Measurements from ENCODE around the gene SLC12A9.
"Not testable (repeated sequence)": the region's sequence is repeated elsewhere in the genome, so short reads cannot be mapped to it uniquely, and the experiment has no call there.

The SLC12A9 gene

DNA sequence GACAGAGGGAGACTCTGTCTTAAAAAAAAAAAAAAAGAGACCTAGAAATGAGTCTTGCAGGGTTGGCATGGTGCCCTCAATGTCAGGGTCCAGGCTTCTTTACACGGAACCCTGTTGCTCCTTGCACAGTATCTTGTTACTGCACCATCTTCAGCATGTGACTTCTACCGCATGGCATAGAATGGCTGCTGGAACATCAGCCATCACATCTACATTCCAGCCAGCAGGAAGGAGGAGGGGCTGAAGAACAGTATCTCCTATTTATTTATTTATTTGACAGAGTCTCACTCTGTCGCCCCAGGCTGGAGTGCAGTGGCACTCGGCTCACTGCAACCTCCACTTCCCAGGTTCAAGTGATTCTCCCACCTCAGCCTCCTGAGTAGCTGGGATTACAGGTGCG lies 46.9 kb downstream of the SLC12A9 start:
- DNase-seq = no peak

DNA sequence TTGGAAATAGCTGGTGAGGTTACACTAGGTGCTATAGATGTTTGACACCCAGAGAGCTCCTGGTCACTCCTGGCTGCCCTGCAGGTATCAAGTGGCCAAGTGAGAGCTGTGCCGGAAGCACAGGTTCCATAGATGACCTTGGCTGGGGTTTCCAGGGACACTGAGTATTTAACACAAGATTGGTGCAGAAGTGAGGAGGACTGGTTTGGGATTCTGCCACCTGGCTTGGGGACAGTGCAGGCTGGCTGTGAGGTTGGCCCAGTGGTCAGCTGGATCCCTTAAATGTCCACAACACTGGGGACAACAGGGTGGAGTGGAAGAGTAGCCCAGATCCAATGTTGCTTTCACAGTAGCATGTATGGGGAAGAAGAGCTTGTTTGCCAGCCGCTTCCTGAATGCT lies 48.5 kb downstream of the SLC12A9 start:
- no peak for DNase-seq

DNA sequence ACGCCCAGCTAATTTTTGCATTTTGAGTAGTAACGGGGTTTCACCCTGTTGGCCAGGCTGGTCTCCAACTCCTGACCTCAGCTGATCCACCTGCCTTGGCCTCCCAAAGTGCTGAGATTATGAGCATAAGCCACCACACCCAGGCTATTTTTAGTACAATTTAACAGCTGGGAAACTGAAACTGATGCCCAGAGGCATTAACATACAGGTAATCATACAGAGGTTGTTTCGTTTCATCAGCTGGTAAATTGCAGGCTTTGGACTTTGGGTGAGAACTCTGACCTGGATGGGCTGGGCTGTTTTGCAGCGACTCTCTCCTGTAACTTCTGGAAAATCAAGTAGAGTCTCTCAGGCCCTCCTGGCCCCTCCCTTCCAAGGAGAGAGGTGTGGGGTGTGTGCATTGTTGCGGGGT lies 49.4 kb downstream of the SLC12A9 start:
- no peak for DNase-seq

DNA sequence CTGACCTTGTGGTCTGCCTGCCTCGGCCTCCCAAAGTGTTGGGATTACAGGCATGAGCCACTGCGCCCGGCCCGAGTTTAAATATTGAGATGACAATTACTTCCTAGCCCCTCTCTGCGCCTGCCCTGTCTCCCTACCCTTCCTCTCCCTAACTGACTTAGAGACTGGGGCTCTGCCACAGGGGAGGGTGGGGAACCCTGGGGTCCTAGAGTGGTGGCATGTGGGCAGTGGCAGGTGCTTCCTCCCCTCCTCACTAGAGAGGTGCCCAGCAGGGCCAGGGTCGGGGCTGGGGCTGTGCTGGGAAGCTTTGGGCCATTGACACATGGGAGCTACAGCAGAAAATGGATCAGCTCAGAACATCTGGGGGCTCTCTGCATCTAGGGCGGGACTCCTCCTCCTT lies 50.1 kb downstream of the SLC12A9 start:
- no peak for DNase-seq

DNA sequence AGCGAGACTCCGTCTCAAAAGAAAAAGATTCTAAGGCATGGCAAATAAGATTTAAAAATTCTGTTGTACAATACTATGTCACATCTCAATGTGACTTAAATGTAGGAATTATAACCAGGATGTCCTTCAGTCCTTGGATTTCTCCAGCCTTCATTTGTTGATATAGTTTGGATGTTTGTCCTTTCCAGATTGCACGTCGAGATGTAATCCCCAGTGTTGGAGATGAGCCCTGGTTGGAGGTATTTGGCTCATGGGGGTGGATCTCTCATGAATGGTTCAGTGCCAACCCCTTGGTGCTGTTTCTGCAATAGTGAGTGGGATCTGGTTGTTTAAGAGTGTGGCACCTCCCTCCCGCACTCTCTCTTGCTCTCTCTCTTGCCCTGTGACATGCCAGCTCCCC lies 56.0 kb downstream of the SLC12A9 start:
- no peak for DNase-seq

DNA sequence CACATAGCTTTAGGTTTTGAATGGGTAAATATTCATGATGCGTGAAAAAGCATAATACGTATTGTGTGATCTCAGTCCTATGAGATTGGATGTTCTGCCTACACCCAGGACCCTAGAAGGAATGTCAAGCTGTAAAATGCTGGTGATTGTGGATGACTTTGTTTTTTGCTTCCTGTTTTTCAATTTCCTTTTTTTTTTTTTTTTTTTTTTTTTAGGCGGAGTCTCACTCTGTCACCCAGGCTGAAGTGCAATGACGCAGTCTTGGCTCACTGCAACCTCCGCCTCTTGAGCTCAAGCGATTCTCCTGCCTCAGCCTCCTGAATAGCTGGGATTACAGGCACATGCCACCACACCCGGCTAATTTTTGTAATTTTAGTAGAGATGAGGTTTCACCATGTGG lies 57.9 kb downstream of the SLC12A9 start:
- DNase-seq = not testable (repeated sequence)

DNA sequence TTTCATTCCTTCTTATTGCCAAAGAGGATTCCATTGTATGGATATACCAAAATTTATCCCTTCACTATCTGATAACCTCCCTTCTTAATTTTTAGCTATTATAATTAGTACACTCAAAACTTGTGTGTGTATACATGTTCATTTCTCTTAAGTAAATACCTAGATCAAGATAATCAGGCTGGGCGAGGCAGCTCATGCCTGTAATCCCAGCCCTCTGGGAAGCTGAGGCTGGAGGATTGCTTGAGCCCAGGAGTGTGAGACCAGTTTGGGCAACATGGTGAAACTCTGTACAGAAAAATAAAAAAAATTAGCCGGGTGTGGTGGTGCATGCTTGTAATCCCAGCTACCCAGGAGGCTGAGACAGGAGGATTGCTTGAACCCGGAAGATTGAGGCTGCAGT lies 59.0 kb downstream of the SLC12A9 start:
- no peak for DNase-seq

DNA sequence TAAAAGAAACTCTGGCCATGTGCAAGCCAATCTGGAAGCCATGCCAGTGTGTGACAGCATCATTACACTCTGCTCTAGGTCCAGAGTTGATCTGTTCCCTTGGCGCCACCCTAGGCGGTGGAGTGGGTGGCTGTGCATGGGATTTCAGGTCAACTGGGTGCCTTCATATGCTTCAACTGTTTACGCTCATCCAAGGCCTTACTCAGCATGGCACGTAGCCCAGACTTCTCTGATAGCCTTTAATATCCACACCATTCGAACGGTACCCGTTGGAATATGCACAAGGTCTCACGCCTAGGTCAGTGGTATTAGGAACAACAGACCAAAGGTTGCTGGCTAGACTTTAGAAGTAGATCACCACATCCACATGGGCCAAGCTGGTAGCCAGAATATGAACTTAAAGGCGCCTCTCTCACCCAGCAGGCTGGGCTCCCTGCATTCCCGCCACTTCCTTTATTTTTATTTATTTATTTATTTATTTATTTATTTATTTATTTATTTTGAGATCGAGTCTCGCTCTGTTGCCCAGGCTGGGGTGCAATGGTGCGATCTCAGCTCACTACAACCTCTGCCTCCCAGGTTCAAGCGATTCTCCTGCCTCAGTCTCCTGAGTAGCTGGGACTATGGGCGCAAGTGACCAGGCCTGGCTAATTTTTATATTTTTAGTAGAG lies 61.8 kb downstream of the SLC12A9 start:
- no peak for DNase-seq

DNA sequence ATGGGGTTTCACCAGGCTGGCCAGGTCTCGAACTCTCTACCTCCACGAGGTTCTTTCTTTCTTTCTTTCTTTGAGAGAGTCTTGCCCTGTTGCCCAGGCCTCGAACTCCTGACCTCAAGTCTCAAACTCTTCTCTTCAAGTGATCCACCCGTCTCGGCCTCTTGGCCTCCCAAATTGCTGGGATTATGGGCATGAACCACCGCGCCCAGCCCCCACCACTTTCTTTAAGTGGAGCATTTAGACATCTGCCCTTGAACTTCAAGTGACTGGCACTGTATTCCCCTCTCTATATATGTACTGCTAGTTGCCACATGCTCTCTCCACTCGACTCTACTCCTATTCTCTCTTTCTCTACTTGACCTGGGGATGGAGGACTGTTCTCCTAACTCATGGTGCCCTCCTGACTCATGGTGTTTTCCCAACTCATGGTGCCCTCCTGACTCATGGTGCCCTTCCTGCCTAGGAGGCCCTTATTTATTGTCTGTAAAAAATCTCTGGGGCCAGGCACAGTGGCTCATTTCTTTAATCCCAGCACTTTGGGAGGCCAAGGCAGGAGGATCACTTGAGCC lies 62.5 kb downstream of the SLC12A9 start:
- no peak for DNase-seq

Data from NCI-H345 (cell line).